ENCODE results near the gene LIPC.

The LIPC gene

DNA sequence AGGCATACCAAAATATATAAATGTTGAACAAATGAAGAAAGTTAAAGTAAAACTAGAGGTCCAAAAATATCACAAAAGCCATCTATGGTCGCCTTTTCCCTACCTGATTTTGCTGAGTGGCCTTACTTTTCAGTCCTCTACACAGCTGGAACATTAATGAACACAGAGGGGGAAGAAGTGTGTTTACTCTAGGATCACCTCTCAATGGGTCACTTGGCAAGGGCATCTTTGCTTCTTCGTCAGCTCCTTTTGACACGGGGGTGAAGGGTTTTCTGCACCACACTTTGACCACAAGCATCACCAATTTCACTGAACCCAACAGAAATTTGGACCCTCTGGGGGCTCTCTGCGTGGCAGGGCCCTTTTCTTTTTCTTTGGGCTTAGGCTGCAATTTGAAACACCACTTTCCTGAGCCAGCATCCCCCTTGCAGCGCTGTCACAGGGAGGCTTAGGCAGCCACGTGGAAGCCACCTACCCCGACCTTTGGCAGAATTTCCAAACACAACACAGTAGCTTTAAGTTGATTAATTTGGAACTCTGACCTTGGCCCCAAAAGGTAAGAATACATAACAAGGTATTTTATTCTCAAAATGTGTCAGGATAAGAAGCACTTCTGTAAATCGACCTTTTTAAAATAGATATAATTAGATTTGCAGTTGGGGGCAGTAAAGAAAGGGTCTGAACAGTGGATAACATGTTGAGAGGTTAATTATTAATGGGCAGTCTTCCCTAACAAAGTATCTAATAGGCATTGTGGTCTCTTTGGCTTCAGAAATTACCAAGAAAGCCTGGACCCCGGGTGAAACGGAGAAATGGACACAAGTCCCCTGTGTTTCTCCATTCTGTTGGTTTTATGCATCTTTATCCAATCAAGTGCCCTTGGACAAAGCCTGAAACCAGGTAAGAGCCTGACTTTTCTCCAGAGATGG, at the start of gene LIPC:
TSS of gene LIPC (plus strand) at position 771 of the 929 bp plus-strand sequence. CDS start at position 813, 42 bp downstream.
- no peaks in the 10 kb centered on the region for H4K20me1 ChIP-seq (ENCODE audit: insufficient read depth, low read length)
- H3K4me1 ChIP-seq (ENCODE audit: insufficient read depth, low read length) = no peaks in the 10 kb centered on the region
- H2AFZ ChIP-seq (ENCODE audit: low read depth, low read length) = no peak within 1 kb of the TSS
- ATAC-seq (ENCODE audit: insufficient read depth, low read depth) = no peak
- no peak within 1 kb of the TSS for H3K9ac ChIP-seq (ENCODE audit: low read depth, low read length)
- no peak within 1 kb of the TSS for H3K4me3 ChIP-seq (ENCODE audit: low read depth in 1 of 2, low read length in 2 of 2)
- no peak for DNase-seq
- H3K9me3 ChIP-seq (ENCODE audit: insufficient read depth, low read length, severe bottlenecking) = no peaks in the 10 kb centered on the region
- H3K27ac ChIP-seq (ENCODE audit: low read length) = no peak within 1 kb of the TSS
- no peaks in the 10 kb centered on the region for H3K79me2 ChIP-seq (ENCODE audit: insufficient read depth, low read length)
- H3K27me3 ChIP-seq (ENCODE audit: insufficient read depth, low read length, poor library complexity) = no peaks in the 10 kb centered on the region
- TF ChIP-seq, protein P1, sequence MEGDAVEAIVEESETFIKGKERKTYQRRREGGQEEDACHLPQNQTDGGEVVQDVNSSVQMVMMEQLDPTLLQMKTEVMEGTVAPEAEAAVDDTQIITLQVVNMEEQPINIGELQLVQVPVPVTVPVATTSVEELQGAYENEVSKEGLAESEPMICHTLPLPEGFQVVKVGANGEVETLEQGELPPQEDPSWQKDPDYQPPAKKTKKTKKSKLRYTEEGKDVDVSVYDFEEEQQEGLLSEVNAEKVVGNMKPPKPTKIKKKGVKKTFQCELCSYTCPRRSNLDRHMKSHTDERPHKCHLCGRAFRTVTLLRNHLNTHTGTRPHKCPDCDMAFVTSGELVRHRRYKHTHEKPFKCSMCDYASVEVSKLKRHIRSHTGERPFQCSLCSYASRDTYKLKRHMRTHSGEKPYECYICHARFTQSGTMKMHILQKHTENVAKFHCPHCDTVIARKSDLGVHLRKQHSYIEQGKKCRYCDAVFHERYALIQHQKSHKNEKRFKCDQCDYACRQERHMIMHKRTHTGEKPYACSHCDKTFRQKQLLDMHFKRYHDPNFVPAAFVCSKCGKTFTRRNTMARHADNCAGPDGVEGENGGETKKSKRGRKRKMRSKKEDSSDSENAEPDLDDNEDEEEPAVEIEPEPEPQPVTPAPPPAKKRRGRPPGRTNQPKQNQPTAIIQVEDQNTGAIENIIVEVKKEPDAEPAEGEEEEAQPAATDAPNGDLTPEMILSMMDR (IDR thresholded peaks at IDR 0.05; ENCODE audit: borderline replicate concordance, extremely low read depth, low read length, poor library complexity, severe bottlenecking) = no peak
- no peak for TF ChIP-seq EZH2 (IDR thresholded peaks at IDR 0.05; ENCODE audit: borderline replicate concordance, low read depth, low read length, severe bottlenecking)
- no peak within 1 kb of the TSS for H3K4me2 ChIP-seq (ENCODE audit: insufficient read depth, low read length)
- no peaks in the 10 kb centered on the region for H3K36me3 ChIP-seq (ENCODE audit: insufficient read depth, low read length)

DNA sequence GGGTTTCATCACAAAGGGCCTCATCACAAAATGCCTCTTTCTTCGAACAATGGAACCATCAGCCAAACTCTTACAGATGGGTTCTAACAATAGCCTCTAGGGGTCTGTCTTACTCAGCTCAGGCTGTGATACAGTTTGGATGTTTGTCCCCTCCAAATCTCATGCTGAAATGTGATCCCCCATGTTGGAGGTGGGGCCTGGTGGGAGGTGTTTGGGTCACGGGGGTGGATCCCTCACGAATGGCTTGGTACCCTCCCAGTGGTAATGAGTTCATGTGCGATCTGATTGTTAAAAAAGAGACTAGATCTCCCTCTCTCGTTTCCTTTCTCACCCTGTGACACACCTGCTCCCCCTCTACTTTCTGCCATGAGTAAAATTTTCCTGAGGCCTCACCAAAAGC, 47.9 kb upstream of the LIPC start:
- Histone ChIP-seq H3K79me2 (ENCODE audit: insufficient read depth, low read length) (no peaks in the 10 kb centered on the region), H3K9me3 (ENCODE audit: insufficient read depth, low read length, severe bottlenecking) (no peaks in the 10 kb centered on the region), H2AFZ (ENCODE audit: low read depth, low read length) (no peak overlapping the region), H3K4me2 (ENCODE audit: insufficient read depth, low read length) (no peak overlapping the region), H3K9ac (ENCODE audit: low read depth, low read length) (no peak overlapping the region), H3K27me3 (ENCODE audit: insufficient read depth, low read length, poor library complexity) (no peaks in the 10 kb centered on the region), H3K4me1 (ENCODE audit: insufficient read depth, low read length) (no peaks in the 10 kb centered on the region), H3K27ac (ENCODE audit: low read length) (no peak overlapping the region), H3K36me3 (ENCODE audit: insufficient read depth, low read length) (no peaks in the 10 kb centered on the region), H3K4me3 (ENCODE audit: low read depth in 1 of 2, low read length in 2 of 2) (no peak overlapping the region), H4K20me1 (ENCODE audit: insufficient read depth, low read length) (no peaks in the 10 kb centered on the region)
- ATAC-seq (ENCODE audit: insufficient read depth, low read depth) (no peak), DNase-seq (no peak)
- TF ChIP-seq, protein P1 (IDR thresholded peaks at IDR 0.05; ENCODE audit: borderline replicate concordance, extremely low read depth, low read length, poor library complexity, severe bottlenecking) = no peak
- no peak for TF ChIP-seq EZH2 (IDR thresholded peaks at IDR 0.05; ENCODE audit: borderline replicate concordance, low read depth, low read length, severe bottlenecking)

DNA sequence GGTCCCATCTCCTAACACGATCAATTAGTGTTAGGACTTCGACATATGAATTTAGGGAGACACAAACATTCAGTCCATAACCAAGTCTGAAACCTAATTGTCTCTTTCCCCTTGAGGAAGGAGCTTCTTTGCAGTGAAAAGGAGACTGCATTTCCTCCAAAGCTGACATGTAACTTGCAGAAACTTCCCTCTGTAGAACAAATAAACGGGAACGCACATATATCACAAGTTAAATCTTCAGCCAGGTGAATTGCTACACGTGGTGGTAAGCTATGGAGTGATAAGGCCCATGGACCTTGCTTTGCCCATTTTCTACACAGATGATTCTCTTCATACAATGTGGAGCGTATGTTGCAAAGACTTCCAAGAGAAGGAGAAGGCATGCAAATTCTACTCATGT, 47.1 kb upstream of the LIPC start:
- Histone ChIP-seq H3K9me3 (ENCODE audit: insufficient read depth, low read length, severe bottlenecking) (no peaks in the 10 kb centered on the region), H3K36me3 (ENCODE audit: insufficient read depth, low read length) (no peaks in the 10 kb centered on the region), H3K79me2 (ENCODE audit: insufficient read depth, low read length) (no peaks in the 10 kb centered on the region), H3K27me3 (ENCODE audit: insufficient read depth, low read length, poor library complexity) (no peaks in the 10 kb centered on the region), H3K9ac (ENCODE audit: low read depth, low read length) (no peak overlapping the region), H2AFZ (ENCODE audit: low read depth, low read length) (no peak overlapping the region), H3K4me3 (ENCODE audit: low read depth in 1 of 2, low read length in 2 of 2) (no peak overlapping the region), H3K4me2 (ENCODE audit: insufficient read depth, low read length) (no peak overlapping the region), H4K20me1 (ENCODE audit: insufficient read depth, low read length) (no peaks in the 10 kb centered on the region), H3K4me1 (ENCODE audit: insufficient read depth, low read length) (no peaks in the 10 kb centered on the region), H3K27ac (ENCODE audit: low read length) (no peak overlapping the region)
- DNase-seq (no peak), ATAC-seq (ENCODE audit: insufficient read depth, low read depth) (no peak)
- TF ChIP-seq EZH2 (IDR thresholded peaks at IDR 0.05; ENCODE audit: borderline replicate concordance, low read depth, low read length, severe bottlenecking) = no peak
- TF ChIP-seq, protein P1 (IDR thresholded peaks at IDR 0.05; ENCODE audit: borderline replicate concordance, extremely low read depth, low read length, poor library complexity, severe bottlenecking) = no peak

All from DND-41 (cell line).